ENCODE measurements around the gene ZNF839.

- TF ChIP-seq, protein P1, sequence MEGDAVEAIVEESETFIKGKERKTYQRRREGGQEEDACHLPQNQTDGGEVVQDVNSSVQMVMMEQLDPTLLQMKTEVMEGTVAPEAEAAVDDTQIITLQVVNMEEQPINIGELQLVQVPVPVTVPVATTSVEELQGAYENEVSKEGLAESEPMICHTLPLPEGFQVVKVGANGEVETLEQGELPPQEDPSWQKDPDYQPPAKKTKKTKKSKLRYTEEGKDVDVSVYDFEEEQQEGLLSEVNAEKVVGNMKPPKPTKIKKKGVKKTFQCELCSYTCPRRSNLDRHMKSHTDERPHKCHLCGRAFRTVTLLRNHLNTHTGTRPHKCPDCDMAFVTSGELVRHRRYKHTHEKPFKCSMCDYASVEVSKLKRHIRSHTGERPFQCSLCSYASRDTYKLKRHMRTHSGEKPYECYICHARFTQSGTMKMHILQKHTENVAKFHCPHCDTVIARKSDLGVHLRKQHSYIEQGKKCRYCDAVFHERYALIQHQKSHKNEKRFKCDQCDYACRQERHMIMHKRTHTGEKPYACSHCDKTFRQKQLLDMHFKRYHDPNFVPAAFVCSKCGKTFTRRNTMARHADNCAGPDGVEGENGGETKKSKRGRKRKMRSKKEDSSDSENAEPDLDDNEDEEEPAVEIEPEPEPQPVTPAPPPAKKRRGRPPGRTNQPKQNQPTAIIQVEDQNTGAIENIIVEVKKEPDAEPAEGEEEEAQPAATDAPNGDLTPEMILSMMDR (IDR thresholded peaks at IDR 0.05) = no peak
- no peak for TF ChIP-seq POLR2A (IDR thresholded peaks at IDR 0.05)
These were observed 7.0 kb downstream of the ZNF839 start for GRCh38 chr14:102326583-102326982.
